Upper lobe of left lung (tissue), 4 donors: ENCODE results near the gene POFUT2.

Source experiments
- EP300 ChIP-seq, 4 donors: sonication (generic); formaldehyde crosslinking; IDR thresholded peaks; one replicate each; pipeline ENCODE4 v1.5.1; 2017; ENCODE audit warnings: antibody characterized with exemption in 4 of 4, control low read depth in 2 of 4
- POLR2A ChIP-seq, 4 donors: fragments of 450-650 bp; IDR thresholded peaks; one replicate each; pipeline ENCODE4 v1.5.1; 2016 to 2017; ENCODE audit warnings: antibody characterized with exemption in 4 of 4, mild to moderate bottlenecking in 2 of 4
- TF ChIP-seq, protein P1 (sequence below), 6 experiments: fragments of 450-650 bp in 4 of 6; fragments of 200-600 bp in 2 of 6; sonication (generic) in 2 of 6; IDR thresholded peaks; one replicate each; pipeline ENCODE4 v1.5.1; 2016 to 2019; ENCODE audit warnings: antibody characterized with exemption in 6 of 6

DNA sequence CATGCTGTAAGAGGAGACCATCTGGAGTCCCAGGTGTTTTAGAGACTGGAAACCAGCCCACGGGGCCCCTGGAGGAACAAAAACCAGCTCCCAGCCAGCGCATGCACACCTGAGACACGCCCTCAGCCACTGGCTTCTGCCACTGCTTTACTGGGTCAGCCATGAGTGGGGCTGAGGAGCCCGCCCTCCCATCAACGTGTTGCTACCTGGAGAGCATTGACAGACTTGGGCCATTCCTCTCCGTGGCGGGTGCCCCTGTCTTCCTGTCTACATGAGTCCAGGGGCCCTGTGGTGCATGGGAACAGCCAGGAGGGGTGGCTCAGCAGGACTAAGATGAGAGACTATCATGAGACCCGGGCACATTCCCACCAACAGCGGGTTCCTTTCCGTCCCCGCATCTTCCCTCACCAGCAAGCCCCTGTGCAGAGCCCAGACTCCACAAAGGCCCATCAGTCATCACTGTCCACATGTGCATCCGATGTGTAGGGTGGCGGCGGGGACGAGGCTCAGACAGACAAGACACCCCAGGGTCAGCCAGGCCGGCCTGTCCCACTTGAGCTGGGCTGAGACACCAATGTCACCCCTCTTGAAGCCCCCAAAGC is 45.4 kb upstream of the POFUT2 start:
- no peak for TF ChIP-seq POLR2A (IDR thresholded peaks at IDR 0.05)
- no peak for TF ChIP-seq EP300 (IDR thresholded peaks at IDR 0.05)
- TF ChIP-seq, protein P1, sequence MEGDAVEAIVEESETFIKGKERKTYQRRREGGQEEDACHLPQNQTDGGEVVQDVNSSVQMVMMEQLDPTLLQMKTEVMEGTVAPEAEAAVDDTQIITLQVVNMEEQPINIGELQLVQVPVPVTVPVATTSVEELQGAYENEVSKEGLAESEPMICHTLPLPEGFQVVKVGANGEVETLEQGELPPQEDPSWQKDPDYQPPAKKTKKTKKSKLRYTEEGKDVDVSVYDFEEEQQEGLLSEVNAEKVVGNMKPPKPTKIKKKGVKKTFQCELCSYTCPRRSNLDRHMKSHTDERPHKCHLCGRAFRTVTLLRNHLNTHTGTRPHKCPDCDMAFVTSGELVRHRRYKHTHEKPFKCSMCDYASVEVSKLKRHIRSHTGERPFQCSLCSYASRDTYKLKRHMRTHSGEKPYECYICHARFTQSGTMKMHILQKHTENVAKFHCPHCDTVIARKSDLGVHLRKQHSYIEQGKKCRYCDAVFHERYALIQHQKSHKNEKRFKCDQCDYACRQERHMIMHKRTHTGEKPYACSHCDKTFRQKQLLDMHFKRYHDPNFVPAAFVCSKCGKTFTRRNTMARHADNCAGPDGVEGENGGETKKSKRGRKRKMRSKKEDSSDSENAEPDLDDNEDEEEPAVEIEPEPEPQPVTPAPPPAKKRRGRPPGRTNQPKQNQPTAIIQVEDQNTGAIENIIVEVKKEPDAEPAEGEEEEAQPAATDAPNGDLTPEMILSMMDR (IDR thresholded peaks at IDR 0.05) = no peak
